Measurements from ENCODE around the gene PLS3. TPM values are rescaled to one million over a fixed set of nuclear protein-coding genes. Genes with fewer than 3 reads are reported as not detected.

PLS3 gene
- total and polyA plus RNA-seq, 4 donors, result 30.9 to 90.4 (median 58.4) TPM

- no peak for DNase-seq (ENCODE audit: low read depth in 4 of 6, low spot score in 6 of 6)
- H3K36me3 ChIP-seq (ENCODE audit: control insufficient read depth, insufficient read depth, low read length), result no peaks in the 10 kb centered on the region
- no peak overlapping the region for H3K27ac ChIP-seq (ENCODE audit: low read depth, low read length)
- no peak overlapping the region for H3K4me3 ChIP-seq (ENCODE audit: low read depth, low read length)
- no peaks in the 10 kb centered on the region for H3K4me1 ChIP-seq (ENCODE audit: control insufficient read depth, insufficient read depth, low read length)
- no CpG with 5 or more reads among the region's 1 CpG for WGBS (ENCODE audit: insufficient coverage)
- H3K27me3 ChIP-seq (ENCODE audit: control insufficient read depth, insufficient read depth, low read length), result peaks cover 39% of the 10 kb centered on the region
- no peaks in the 10 kb centered on the region for H3K9me3 ChIP-seq (ENCODE audit: control insufficient read depth, insufficient read depth, low read length)
These were observed 37.6 kb downstream of the PLS3 start for GRCh38 chrX:115598556-115598955.

GRCh38 chrX:115602308-115602707 lies 41.3 kb downstream of the PLS3 start:
- peaks cover 40% of the 10 kb centered on the region for H3K27me3 ChIP-seq (ENCODE audit: control insufficient read depth, insufficient read depth, low read length)
- no peaks in the 10 kb centered on the region for H3K36me3 ChIP-seq (ENCODE audit: control insufficient read depth, insufficient read depth, low read length)
- no peaks in the 10 kb centered on the region for H3K9me3 ChIP-seq (ENCODE audit: control insufficient read depth, insufficient read depth, low read length)
- no peak overlapping the region for H3K27ac ChIP-seq (ENCODE audit: low read depth, low read length)
- H3K4me1 ChIP-seq (ENCODE audit: control insufficient read depth, insufficient read depth, low read length), result no peaks in the 10 kb centered on the region
- H3K4me3 ChIP-seq (ENCODE audit: low read depth, low read length), result no peak overlapping the region
- DNase-seq (ENCODE audit: low read depth in 4 of 6, low spot score in 6 of 6), result no peak

DNA sequence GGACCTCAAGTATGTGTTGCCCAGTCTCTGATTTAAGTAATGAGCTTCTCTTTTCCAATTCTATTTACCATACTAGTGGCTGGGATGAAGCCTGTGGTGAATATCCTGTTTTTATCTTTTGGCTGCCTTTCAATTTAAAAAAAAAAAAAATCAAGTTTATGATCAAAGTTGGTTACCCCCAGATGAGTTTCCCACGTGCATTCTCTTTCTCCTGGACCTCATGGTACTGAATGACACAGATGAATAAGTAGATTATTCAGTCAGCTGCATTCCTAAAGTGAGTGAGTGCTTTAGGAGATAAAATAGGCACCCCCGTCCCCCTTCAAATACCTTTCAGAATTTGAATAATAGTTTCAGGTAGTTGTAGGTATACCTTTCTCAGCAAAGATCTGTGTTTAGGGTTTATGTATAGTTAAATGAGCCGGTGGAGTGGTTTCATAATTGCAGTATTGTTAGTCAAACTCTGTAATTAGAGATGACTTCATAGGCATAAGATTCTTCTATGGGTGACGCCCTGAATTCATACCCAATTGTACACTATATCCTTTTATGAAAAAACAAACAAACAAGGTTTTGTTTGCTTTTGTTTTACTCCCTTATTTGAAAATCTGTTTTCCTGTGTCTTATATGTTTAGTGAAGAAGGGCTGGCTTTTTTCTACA lies 41.9 kb downstream of the PLS3 start:
- no peaks in the 10 kb centered on the region for H3K4me1 ChIP-seq (ENCODE audit: control insufficient read depth, insufficient read depth, low read length)
- no peak for DNase-seq (ENCODE audit: low read depth in 4 of 6, low spot score in 6 of 6)
- no peak overlapping the region for H3K4me3 ChIP-seq (ENCODE audit: low read depth, low read length)
- WGBS (ENCODE audit: insufficient coverage), result 29% methylated on average over 1 of the region's 4 CpGs
- H3K36me3 ChIP-seq (ENCODE audit: control insufficient read depth, insufficient read depth, low read length), result no peaks in the 10 kb centered on the region
- H3K27ac ChIP-seq (ENCODE audit: low read depth, low read length), result no peak overlapping the region
- H3K9me3 ChIP-seq (ENCODE audit: control insufficient read depth, insufficient read depth, low read length), result no peaks in the 10 kb centered on the region
- peaks cover 40% of the 10 kb centered on the region for H3K27me3 ChIP-seq (ENCODE audit: control insufficient read depth, insufficient read depth, low read length)

DNA sequence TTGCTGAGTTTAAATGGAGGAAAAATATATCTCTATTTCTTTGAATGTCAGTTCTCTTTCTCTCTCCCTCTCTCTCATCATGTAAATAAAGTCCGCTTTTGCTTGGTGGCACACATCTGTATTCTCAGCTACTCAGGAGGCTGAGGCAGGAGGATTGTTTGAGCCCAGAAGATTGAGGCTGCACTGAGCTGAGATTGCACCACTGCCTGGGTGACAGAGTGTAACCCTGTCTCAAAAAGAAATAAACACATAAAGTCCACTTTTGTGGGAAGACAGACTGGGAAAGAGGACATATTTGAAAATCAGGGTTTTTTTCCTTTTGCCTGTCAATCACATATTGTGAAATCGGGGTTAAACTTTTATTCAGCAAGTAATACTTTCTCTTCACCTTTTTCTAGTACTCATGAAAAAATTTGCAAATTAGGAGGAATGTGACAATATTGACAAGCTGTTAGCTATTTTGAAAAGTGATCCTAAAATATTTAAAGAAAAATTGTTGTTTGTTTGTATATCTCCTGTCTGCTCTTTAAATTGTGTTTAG lies 42.6 kb downstream of the PLS3 start:
- no peak for DNase-seq (ENCODE audit: low read depth in 4 of 6, low spot score in 6 of 6)
- H3K4me3 ChIP-seq (ENCODE audit: low read depth, low read length), result no peak overlapping the region
- H3K36me3 ChIP-seq (ENCODE audit: control insufficient read depth, insufficient read depth, low read length), result no peaks in the 10 kb centered on the region
- peaks cover 42% of the 10 kb centered on the region for H3K27me3 ChIP-seq (ENCODE audit: control insufficient read depth, insufficient read depth, low read length)
- H3K27ac ChIP-seq (ENCODE audit: low read depth, low read length), result no peak overlapping the region
- H3K9me3 ChIP-seq (ENCODE audit: control insufficient read depth, insufficient read depth, low read length), result no peaks in the 10 kb centered on the region
- no peaks in the 10 kb centered on the region for H3K4me1 ChIP-seq (ENCODE audit: control insufficient read depth, insufficient read depth, low read length)
- no CpG with 5 or more reads among the region's 2 CpGs for WGBS (ENCODE audit: insufficient coverage)

GRCh38 chrX:115606861-115607260 lies 45.9 kb downstream of the PLS3 start:
- 20% methylated on average over 1 of the region's 5 CpGs for WGBS (ENCODE audit: insufficient coverage)

GRCh38 chrX:115609621-115610020 lies 48.6 kb downstream of the PLS3 start:
- no peak overlapping the region for H3K27ac ChIP-seq (ENCODE audit: low read depth, low read length)
- no peaks in the 10 kb centered on the region for H3K4me1 ChIP-seq (ENCODE audit: control insufficient read depth, insufficient read depth, low read length)
- DNase-seq (ENCODE audit: low read depth in 4 of 6, low spot score in 6 of 6), result no peak
- peaks cover 19% of the 10 kb centered on the region for H3K27me3 ChIP-seq (ENCODE audit: control insufficient read depth, insufficient read depth, low read length)
- no peaks in the 10 kb centered on the region for H3K36me3 ChIP-seq (ENCODE audit: control insufficient read depth, insufficient read depth, low read length)
- no CpG with 5 or more reads among the region's 1 CpG for WGBS (ENCODE audit: insufficient coverage)
- no peaks in the 10 kb centered on the region for H3K9me3 ChIP-seq (ENCODE audit: control insufficient read depth, insufficient read depth, low read length)
- no peak overlapping the region for H3K4me3 ChIP-seq (ENCODE audit: low read depth, low read length)

More at GRCh38 chrX:115606861-115607260, 45.9 kb downstream of the PLS3 start:
- H3K4me1 ChIP-seq (ENCODE audit: control insufficient read depth, insufficient read depth, low read length), result no peaks in the 10 kb centered on the region
- H3K36me3 ChIP-seq (ENCODE audit: control insufficient read depth, insufficient read depth, low read length), result no peaks in the 10 kb centered on the region
- H3K9me3 ChIP-seq (ENCODE audit: control insufficient read depth, insufficient read depth, low read length), result no peaks in the 10 kb centered on the region
- H3K4me3 ChIP-seq (ENCODE audit: low read depth, low read length), result no peak overlapping the region
- H3K27me3 ChIP-seq (ENCODE audit: control insufficient read depth, insufficient read depth, low read length), result peaks cover 28% of the 10 kb centered on the region
- DNase-seq (ENCODE audit: low read depth in 4 of 6, low spot score in 6 of 6), result no peak
- no peak overlapping the region for H3K27ac ChIP-seq (ENCODE audit: low read depth, low read length)

DNA sequence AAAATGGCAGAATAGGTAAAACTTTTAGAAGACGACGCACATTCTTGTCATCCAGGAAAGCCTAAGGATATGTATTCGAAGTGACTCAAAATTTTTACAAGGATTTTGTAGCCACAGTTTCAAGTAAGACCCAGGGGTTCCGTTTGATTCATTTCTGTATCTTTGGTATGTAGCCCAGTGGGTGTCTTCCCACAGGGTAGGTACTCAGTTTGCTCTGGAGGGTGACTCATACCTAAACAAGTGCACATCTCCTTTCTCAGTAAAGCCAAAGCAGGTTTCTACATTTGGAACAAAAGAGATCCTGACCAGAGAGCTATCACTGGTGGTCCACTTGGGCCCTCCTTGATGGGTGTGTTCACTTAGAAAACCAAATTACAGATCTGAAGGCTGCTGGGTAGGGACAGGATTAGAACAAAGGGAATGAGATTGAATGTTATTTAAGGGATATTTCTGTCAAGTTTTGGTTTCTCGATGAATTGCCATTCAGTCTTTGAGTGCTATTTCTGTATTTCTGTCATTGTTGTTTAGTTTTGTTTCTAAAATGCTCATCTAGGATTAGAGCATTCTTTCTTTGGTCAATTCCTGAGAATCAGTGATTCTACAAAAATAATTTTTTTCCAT lies 56.1 kb downstream of the PLS3 start:
- 59% methylated on average over 4 of the region's 5 CpGs for WGBS (ENCODE audit: insufficient coverage)
- Histone ChIP-seq H3K27ac (ENCODE audit: low read depth, low read length) (no peak overlapping the region), H3K36me3 (ENCODE audit: control insufficient read depth, insufficient read depth, low read length) (no peaks in the 10 kb centered on the region), H3K27me3 (ENCODE audit: control insufficient read depth, insufficient read depth, low read length) (peaks cover 37% of the 10 kb centered on the region), H3K4me3 (ENCODE audit: low read depth, low read length) (no peak overlapping the region), H3K4me1 (ENCODE audit: control insufficient read depth, insufficient read depth, low read length) (no peaks in the 10 kb centered on the region), H3K9me3 (ENCODE audit: control insufficient read depth, insufficient read depth, low read length) (no peaks in the 10 kb centered on the region)
- DNase-seq (ENCODE audit: low read depth in 4 of 6, low spot score in 6 of 6), result no peak

- Histone ChIP-seq H3K36me3 (ENCODE audit: control insufficient read depth, insufficient read depth, low read length) (no peaks in the 10 kb centered on the region), H3K27ac (ENCODE audit: low read depth, low read length) (no peak overlapping the region), H3K27me3 (ENCODE audit: control insufficient read depth, insufficient read depth, low read length) (peaks cover 25% of the 10 kb centered on the region), H3K9me3 (ENCODE audit: control insufficient read depth, insufficient read depth, low read length) (no peaks in the 10 kb centered on the region), H3K4me3 (ENCODE audit: low read depth, low read length) (no peak overlapping the region), H3K4me1 (ENCODE audit: control insufficient read depth, insufficient read depth, low read length) (no peaks in the 10 kb centered on the region)
- DNase-seq (ENCODE audit: low read depth in 4 of 6, low spot score in 6 of 6), result no peak
- WGBS (ENCODE audit: insufficient coverage), result no CpG with 5 or more reads among the region's 4 CpGs
These were observed 61.6 kb downstream of the PLS3 start for GRCh38 chrX:115622534-115622933.

- no peak for DNase-seq (ENCODE audit: low read depth in 4 of 6, low spot score in 6 of 6)
- no peak overlapping the region for H3K27ac ChIP-seq (ENCODE audit: low read depth, low read length)
- H3K4me3 ChIP-seq (ENCODE audit: low read depth, low read length), result no peak overlapping the region
- no peaks in the 10 kb centered on the region for H3K4me1 ChIP-seq (ENCODE audit: control insufficient read depth, insufficient read depth, low read length)
- peaks cover 19% of the 10 kb centered on the region for H3K27me3 ChIP-seq (ENCODE audit: control insufficient read depth, insufficient read depth, low read length)
- H3K36me3 ChIP-seq (ENCODE audit: control insufficient read depth, insufficient read depth, low read length), result no peaks in the 10 kb centered on the region
- H3K9me3 ChIP-seq (ENCODE audit: control insufficient read depth, insufficient read depth, low read length), result no peaks in the 10 kb centered on the region
- WGBS (ENCODE audit: insufficient coverage), result no CpG with 5 or more reads among the region's 1 CpG
These were observed 63.9 kb downstream of the PLS3 start for GRCh38 chrX:115624916-115625315.
